ENCODE data around the gene CEP250. TPM values are rescaled to one million over a fixed set of nuclear protein-coding genes. Genes with fewer than 3 reads are reported as not detected.
"Not testable (repeated sequence)": the region's sequence is repeated elsewhere in the genome, so short reads cannot be mapped to it uniquely, and the experiment has no call there.

The CEP250 gene
- total RNA-seq, 1 experiment from 2014 or later, result 56.6 TPM

DNA sequence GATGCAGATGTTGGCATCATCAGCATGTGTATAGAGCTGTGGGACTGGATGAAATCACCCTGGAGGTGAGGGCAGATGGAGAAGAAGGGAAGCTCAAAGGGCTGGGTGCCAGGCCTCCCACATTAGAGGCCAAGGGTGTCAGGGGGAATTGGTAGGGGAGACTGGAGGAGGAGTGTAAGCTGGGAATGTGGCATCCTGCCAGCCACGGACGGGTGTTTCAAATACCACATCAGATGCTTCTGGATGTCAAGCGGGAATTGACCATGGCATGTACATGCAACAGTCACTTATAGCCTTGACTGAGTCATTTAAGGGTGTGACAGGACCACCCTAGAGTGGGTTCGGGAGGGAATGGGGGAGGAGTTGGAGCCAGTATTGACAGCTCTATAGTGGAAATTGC lies 96.1 kb downstream of the CEP250 start:
- no TSS peak for BruUV-seq (replicated peaks)

DNA sequence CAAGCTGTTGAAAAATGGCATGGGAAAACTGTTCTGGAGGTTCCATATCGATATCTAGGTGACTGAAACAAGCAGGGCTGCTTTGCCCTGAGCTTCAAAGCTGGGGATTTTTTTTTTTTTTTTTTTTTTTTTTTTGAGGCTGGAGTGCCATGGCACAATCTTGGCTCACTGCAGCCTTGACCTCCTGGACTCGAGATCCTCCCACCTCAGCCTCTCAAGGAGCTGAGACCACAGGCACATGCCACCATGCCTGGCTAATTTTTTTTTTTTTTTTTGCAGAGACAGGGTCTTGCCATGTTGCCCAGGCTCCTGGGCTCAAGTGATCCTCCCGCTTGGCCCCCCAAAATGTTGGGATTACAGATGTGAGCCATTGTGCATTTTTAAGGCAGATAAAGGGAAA lies 97.5 kb downstream of the CEP250 start:
- H3K4me3 ChIP-seq (ENCODE audit: low read depth, low read length, poor library complexity, severe bottlenecking), result no peak overlapping the region
- CTCF ChIA-PET, result no interaction called here
- no peak for DNase-seq (ENCODE audit: low spot score)
- intact Hi-C loops (cut with micrococcal nuclease; ENCODE audit: unreplicated experiment), result no loop called here
- POLR2A ChIA-PET (ENCODE audit: low non-redundant PET), result interaction anchor here (0.6 to 0.9 kb wide), 2 partner anchors 108 to 189 kb away, joined by 3 to 6 read pairs; partner anchors contain the start of gene RBM39
- no peaks in the 10 kb centered on the region for H3K27me3 ChIP-seq (replicated peaks; ENCODE audit: insufficient read depth, low read depth, low read length, poor library complexity)
- TF ChIP-seq EZH2 (IDR thresholded peaks at IDR 0.05; ENCODE audit: borderline replicate concordance, low read depth, low read length, poor library complexity, severe bottlenecking), result no peak
- TF ChIP-seq, protein P1, sequence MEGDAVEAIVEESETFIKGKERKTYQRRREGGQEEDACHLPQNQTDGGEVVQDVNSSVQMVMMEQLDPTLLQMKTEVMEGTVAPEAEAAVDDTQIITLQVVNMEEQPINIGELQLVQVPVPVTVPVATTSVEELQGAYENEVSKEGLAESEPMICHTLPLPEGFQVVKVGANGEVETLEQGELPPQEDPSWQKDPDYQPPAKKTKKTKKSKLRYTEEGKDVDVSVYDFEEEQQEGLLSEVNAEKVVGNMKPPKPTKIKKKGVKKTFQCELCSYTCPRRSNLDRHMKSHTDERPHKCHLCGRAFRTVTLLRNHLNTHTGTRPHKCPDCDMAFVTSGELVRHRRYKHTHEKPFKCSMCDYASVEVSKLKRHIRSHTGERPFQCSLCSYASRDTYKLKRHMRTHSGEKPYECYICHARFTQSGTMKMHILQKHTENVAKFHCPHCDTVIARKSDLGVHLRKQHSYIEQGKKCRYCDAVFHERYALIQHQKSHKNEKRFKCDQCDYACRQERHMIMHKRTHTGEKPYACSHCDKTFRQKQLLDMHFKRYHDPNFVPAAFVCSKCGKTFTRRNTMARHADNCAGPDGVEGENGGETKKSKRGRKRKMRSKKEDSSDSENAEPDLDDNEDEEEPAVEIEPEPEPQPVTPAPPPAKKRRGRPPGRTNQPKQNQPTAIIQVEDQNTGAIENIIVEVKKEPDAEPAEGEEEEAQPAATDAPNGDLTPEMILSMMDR (conservative IDR thresholded peaks at IDR 0.05; ENCODE audit: low read depth, low read length), result no peak
- H3K36me3 ChIP-seq (ENCODE audit: insufficient read depth, low read length, poor library complexity, severe bottlenecking), result peaks cover 40% of the 10 kb centered on the region
- no TSS peak for BruUV-seq (replicated peaks)
- H3K4me1 ChIP-seq (ENCODE audit: insufficient read depth, low read length, poor library complexity, severe bottlenecking), result no peaks in the 10 kb centered on the region
- no peaks in the 10 kb centered on the region for H3K9me3 ChIP-seq (ENCODE audit: low read depth, low read length, poor library complexity, severe bottlenecking)
- no peak overlapping the region for H3K27ac ChIP-seq (ENCODE audit: low read depth, low read length, poor library complexity, severe bottlenecking)

More for the DNA sequence above, 96.1 kb downstream of the CEP250 start:
- TF ChIP-seq, protein P1 (conservative IDR thresholded peaks at IDR 0.05; ENCODE audit: low read depth, low read length), result no peak
- TF ChIP-seq EZH2 (IDR thresholded peaks at IDR 0.05; ENCODE audit: borderline replicate concordance, low read depth, low read length, poor library complexity, severe bottlenecking), result no peak
- ChIA-PET CTCF (no interaction called here), POLR2A (ENCODE audit: low non-redundant PET) (no interaction called here)
- H3K27me3 ChIP-seq (replicated peaks; ENCODE audit: insufficient read depth, low read depth, low read length, poor library complexity), result no peaks in the 10 kb centered on the region
- no peak for DNase-seq (ENCODE audit: low spot score)
- H3K36me3 ChIP-seq (ENCODE audit: insufficient read depth, low read length, poor library complexity, severe bottlenecking), result peaks cover 46% of the 10 kb centered on the region
- intact Hi-C loops (cut with micrococcal nuclease; ENCODE audit: unreplicated experiment), result no loop called here
- no peak overlapping the region for H3K27ac ChIP-seq (ENCODE audit: low read depth, low read length, poor library complexity, severe bottlenecking)
- H3K4me3 ChIP-seq (ENCODE audit: low read depth, low read length, poor library complexity, severe bottlenecking), result no peak overlapping the region
- H3K9me3 ChIP-seq (ENCODE audit: low read depth, low read length, poor library complexity, severe bottlenecking), result no peaks in the 10 kb centered on the region
- no peaks in the 10 kb centered on the region for H3K4me1 ChIP-seq (ENCODE audit: insufficient read depth, low read length, poor library complexity, severe bottlenecking)

GRCh38 chr20:35555461-35555860 lies 100.1 kb downstream of the CEP250 start:
- POLR2A ChIA-PET (ENCODE audit: low non-redundant PET); BruUV-seq (replicated peaks): not testable (repeated sequence)
- peaks cover 21% of the 10 kb centered on the region for H3K36me3 ChIP-seq (ENCODE audit: insufficient read depth, low read length, poor library complexity, severe bottlenecking)

DNA sequence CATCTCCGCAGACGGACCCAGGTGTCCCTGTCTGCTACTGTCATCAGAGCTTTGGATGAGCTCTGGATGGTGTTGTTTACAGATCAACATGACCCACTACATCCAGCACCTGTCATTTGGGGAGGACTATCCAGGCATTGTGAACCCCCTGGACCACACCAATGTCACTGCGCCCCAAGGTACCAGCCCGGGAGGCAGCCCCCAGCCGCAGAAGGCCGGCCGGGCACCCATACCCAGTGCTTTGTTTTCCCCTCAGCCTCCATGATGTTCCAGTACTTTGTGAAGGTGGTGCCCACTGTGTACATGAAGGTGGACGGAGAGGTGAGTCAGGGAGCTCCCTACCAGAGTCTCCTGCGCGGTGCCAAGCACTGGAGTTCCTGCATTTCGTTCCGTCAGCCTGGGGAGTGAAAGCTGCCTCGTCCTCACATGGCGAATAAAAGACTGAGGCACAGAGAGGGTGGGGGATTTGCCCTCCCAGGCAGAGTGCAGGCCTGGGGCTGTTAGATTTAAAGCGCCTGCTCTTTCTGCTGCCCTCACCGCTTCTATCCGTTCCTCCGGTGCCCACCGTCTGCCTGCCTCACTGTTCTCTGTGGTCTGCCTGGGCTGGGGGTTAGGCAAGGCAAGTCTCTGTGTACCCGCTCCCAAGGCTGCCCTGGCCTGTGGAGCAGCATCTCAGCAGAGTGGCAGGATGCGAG lies 100.7 kb downstream of the CEP250 start:
- DNase-seq (ENCODE audit: low spot score), result no peak
- TF ChIP-seq, protein P1 (conservative IDR thresholded peaks at IDR 0.05; ENCODE audit: low read depth, low read length), result no peak
- no peak for TF ChIP-seq EZH2 (IDR thresholded peaks at IDR 0.05; ENCODE audit: borderline replicate concordance, low read depth, low read length, poor library complexity, severe bottlenecking)
- CTCF ChIA-PET, result interaction anchor here (0.5 kb wide), 1 partner anchor 36 kb away, joined by 5 read pairs; no protein-coding TSS in a partner anchor
- Histone ChIP-seq H3K27me3 (replicated peaks; ENCODE audit: insufficient read depth, low read depth, low read length, poor library complexity) (no peaks in the 10 kb centered on the region), H3K27ac (ENCODE audit: low read depth, low read length, poor library complexity, severe bottlenecking) (no peak overlapping the region), H3K9me3 (ENCODE audit: low read depth, low read length, poor library complexity, severe bottlenecking) (no peaks in the 10 kb centered on the region), H3K4me3 (ENCODE audit: low read depth, low read length, poor library complexity, severe bottlenecking) (no peak overlapping the region), H3K4me1 (ENCODE audit: insufficient read depth, low read length, poor library complexity, severe bottlenecking) (no peaks in the 10 kb centered on the region), H3K36me3 (ENCODE audit: insufficient read depth, low read length, poor library complexity, severe bottlenecking) (peaks cover 21% of the 10 kb centered on the region)
- intact Hi-C loops (cut with micrococcal nuclease; ENCODE audit: unreplicated experiment), result no loop called here
- POLR2A ChIA-PET (ENCODE audit: low non-redundant PET), result no interaction called here
- no TSS peak for BruUV-seq (replicated peaks)

More at GRCh38 chr20:35555461-35555860, 100.1 kb downstream of the CEP250 start:
- H3K27ac ChIP-seq (ENCODE audit: low read depth, low read length, poor library complexity, severe bottlenecking); DNase-seq (ENCODE audit: low spot score); intact Hi-C loops (cut with micrococcal nuclease; ENCODE audit: unreplicated experiment); H3K4me3 ChIP-seq (ENCODE audit: low read depth, low read length, poor library complexity, severe bottlenecking); H3K27me3 ChIP-seq (replicated peaks; ENCODE audit: insufficient read depth, low read depth, low read length, poor library complexity); H3K4me1 ChIP-seq (ENCODE audit: insufficient read depth, low read length, poor library complexity, severe bottlenecking); H3K9me3 ChIP-seq (ENCODE audit: low read depth, low read length, poor library complexity, severe bottlenecking): not testable (repeated sequence)
- CTCF ChIA-PET, result interaction anchor here (0.5 kb wide), 1 partner anchor 36 kb away, joined by 5 read pairs; no protein-coding TSS in a partner anchor

Measured in A673 (cell line).